GM03348 (cell line): ENCODE data around the gene NPR3.

Experiments
- DNase-seq: peaks from one replicate; pipeline ENCODE4 v3.0.0; 2012; ENCODE audit warnings: low spot score

NPR3 gene, protein sequence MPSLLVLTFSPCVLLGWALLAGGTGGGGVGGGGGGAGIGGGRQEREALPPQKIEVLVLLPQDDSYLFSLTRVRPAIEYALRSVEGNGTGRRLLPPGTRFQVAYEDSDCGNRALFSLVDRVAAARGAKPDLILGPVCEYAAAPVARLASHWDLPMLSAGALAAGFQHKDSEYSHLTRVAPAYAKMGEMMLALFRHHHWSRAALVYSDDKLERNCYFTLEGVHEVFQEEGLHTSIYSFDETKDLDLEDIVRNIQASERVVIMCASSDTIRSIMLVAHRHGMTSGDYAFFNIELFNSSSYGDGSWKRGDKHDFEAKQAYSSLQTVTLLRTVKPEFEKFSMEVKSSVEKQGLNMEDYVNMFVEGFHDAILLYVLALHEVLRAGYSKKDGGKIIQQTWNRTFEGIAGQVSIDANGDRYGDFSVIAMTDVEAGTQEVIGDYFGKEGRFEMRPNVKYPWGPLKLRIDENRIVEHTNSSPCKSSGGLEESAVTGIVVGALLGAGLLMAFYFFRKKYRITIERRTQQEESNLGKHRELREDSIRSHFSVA

DNA sequence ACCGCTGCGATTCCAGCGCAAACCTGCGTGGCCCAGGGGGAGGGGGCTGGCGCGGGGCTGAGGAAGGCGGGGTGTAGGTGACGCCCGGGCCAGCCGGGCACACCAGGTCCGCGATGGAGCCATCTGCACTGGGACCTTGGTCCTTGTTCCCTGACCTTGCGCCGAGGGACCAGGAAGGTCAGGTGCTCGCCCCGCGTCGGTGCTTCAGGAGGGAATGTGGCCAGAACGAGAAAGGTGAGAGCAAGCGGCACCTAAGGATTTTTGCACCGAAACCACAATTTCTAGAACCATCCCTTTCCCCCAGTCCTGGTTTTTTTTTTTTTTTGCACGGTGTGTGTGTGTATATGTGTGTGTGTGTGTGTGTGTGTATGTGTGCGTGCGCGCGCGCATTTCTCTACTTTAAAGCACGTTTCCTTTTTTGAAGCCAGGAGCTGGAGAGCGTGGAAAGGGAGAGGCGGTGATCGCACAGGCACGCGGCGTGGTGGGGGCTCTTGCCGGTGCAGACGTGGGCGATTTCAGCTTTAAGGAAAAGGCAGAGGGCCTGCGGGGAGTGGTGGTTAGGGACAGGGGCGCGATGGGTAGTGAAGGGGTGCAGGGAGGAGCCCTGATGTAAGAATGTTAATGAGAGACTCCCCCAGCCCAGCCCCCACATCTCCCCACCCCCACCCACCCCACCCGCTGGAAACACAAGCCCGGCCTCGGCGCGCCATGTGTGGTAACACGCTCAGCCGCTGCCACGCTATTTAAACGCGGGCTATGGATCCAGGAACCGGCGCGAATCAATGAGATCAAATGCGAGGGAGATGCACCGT lies at the start of gene NPR3:
Gene NPR3, plus strand, starts transcription at position 772 of the 812 bp plus-strand sequence. CDS start 456 bp downstream, outside the sequence.
- DNase-seq = peak; percentile 70

- no peak for DNase-seq
Measured at GRCh38 chr5:32664523-32664922, 46.6 kb upstream of the NPR3 start.

DNA sequence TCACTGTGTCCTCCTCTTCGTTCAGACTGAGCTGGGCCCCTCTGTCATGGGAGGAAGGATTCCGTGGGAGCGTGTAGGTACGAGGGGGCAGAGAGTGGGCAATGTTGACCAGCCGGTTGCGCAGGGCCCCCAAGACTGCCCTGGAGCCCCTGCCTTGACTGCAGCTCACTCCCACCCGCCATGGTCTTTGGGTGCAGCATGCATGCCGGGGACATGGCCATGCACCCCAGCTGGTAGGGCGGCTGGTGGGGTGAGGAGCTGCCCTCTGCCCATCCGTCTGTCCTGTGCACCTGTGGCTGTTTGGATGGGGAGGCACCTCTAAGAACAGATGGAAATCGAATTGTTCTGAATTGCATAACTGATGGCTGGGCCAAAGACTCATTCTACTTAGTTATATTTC lies 42.6 kb upstream of the NPR3 start:
- no peak for DNase-seq

DNA sequence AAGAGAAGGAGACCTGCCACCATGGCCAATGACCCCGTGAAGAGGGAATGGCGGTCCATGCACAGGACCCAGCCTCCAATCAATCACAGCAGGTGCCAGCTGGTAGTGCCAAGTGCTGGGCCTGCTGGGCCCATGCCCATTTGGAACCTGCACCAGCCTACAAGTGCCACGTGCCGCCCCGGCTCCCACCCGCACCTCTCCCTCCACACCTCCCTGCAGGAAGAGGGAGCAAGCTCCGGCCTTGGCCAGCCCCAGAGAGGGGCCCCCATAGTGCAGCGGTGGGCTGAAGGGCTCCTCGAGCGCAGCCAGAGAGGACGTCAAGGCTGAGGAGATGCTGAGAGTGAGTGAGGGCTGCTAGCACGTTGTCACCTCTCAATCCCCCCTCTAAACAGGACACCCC lies 37.8 kb upstream of the NPR3 start:
- DNase-seq = no peak

DNA sequence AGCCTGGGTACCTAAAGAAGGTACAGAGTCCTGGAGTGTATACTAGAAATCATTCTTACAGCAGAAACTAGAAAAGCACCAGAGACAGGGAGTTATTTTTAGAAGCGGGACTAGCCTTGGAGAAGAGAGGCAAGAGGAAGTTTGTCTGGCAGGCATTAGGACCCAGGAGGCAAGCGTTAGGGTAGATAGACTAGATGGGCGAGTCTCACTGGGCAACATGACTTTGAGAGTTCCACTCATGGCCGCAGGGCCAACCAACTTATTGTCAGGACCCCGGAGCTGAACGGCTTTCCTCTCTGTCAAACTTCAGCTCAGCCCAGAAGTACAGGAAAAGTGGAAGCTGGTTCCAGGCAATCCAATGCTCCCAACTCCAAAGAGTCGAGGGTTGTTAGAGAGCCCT lies 34.1 kb upstream of the NPR3 start:
- no peak for DNase-seq

DNA sequence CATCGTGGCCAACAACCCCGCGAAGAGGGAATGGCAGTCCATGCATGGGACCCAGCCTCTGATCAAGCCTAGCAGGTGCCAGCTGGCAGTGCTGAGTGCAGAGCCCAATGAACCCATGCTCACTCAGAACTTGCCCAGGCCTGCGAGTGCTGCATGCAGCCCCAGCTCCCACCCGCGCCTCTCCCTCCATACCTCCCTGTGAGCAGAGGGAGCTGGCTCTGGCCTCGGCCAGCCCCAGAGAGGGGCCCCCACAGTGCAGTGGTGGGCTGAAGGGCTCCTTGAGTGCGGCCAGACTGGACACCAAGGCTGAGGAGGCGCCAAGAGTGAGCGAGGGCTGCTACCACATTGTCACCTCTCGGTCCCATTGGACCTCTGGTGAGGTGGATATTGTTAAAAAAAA lies 32.6 kb upstream of the NPR3 start:
- no peak for DNase-seq

DNA sequence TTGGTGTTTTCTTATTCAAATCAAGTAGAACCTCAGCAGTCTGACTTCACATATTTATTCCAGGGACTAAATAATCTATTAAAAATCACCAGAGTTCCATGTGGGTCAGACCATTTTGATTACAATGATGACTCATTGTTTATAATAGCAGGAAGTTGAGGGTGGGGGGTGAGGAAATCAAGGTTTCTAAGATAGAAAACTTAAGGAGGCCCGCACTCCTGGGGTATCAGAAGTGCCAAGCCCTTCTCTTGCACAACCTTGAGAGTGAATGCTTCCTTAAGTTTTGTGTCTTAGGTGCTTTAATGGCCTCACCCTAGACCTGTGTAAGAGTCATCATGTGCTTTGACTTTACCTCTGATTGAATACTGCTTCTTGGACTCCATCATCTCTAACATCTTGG lies 31.9 kb upstream of the NPR3 start:
- DNase-seq = no peak

GRCh38 chr5:32680183-32680582 lies 30.9 kb upstream of the NPR3 start:
- no peak for DNase-seq

GRCh38 chr5:32683125-32683524 lies 28.0 kb upstream of the NPR3 start:
- DNase-seq = no peak

GRCh38 chr5:32684260-32684659 lies 26.9 kb upstream of the NPR3 start:
- DNase-seq = no peak

- no peak for DNase-seq
Measured at GRCh38 chr5:32686799-32687498, 24.2 kb upstream of the NPR3 start.

DNA sequence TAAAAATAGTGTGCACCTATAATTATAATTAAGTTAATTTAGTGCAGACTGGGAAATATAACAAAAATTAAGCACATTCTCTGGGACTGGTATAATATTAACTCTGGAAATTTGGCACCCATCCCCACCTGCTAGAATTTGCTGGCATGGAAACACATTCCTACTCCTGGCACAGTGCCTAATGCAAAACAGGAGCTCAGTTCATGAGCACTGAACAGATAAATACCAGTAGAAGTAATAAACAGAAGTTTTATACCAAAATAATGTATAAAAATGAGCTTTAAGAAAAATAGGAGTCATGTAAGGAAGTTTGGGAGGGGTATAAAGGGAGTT lies 23.7 kb upstream of the NPR3 start:
- DNase-seq = peak; percentile 40

DNA sequence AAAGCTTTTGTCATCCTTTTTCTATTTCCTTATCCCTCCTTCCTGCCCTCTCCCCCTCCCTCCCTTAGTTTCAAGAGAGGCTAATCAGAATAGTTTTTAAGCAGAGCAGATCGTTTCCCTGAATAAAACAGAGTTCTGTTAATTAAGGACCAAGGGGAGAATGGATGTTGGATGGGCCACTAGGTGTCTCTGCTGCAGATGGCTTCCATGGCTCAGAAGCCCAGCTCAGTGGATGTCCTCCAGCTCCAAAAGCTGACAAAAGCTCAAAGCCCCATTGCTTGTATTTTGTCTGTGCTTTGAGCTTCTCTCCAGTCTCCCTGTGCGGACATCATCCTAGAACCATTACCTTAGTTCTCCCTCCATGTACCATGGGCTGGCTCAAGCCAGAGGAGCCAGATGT lies 21.0 kb upstream of the NPR3 start:
- no peak for DNase-seq

GRCh38 chr5:32690666-32691065 lies 20.5 kb upstream of the NPR3 start:
- no peak for DNase-seq

GRCh38 chr5:32692036-32692746 lies 18.9 kb upstream of the NPR3 start:
- peak; percentile 68 for DNase-seq

- DNase-seq = no peak
Measured at GRCh38 chr5:32703957-32704356, 7.2 kb upstream of the NPR3 start.

DNA sequence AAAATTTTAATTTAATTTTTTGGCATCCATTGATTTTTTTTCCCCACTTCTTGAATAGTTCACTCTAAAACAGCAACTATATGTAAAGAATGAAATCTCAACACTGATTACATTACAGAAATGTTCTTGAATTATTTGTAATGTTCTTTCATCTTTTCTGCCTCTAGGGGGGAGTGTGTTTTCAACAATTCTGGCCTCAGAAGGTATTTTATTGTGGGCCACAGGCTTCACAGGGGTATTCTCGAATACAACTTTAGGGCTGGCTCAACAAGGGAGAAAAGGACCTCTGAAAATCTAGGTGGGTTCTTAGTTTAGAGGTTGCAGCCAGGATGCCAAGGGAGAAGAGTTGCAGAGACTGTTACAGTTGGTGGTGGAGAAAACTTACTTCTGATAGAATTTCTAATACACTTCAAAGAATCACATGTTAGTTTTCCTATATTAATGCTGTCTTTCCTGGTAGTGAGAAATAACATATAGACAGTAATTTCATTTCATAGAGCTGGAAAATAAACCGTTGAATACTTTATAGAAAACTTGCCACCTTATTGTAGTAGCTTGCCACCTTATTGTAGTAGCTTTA lies 3.6 kb upstream of the NPR3 start:
- DNase-seq = peak; percentile 55

DNA sequence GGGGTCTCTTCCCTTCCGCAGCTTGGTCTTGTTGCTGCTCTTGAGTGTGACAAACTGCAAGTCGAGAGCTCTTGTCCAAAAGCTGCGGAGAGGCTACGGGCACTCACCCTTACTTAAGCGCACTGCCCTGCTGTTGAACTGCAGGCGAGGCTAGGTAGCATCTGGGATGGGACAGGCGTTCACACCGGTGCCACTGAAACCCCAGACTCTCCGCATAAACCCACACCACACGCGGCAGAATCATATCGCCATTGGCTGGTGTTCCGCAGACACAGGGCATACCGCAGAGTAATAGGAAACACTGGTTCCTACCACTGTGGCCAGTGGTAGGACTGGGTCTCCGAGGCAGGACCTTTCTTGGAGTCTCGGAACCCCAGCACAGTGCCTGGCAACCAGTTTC lies 2.2 kb upstream of the NPR3 start:
- no peak for DNase-seq

DNA sequence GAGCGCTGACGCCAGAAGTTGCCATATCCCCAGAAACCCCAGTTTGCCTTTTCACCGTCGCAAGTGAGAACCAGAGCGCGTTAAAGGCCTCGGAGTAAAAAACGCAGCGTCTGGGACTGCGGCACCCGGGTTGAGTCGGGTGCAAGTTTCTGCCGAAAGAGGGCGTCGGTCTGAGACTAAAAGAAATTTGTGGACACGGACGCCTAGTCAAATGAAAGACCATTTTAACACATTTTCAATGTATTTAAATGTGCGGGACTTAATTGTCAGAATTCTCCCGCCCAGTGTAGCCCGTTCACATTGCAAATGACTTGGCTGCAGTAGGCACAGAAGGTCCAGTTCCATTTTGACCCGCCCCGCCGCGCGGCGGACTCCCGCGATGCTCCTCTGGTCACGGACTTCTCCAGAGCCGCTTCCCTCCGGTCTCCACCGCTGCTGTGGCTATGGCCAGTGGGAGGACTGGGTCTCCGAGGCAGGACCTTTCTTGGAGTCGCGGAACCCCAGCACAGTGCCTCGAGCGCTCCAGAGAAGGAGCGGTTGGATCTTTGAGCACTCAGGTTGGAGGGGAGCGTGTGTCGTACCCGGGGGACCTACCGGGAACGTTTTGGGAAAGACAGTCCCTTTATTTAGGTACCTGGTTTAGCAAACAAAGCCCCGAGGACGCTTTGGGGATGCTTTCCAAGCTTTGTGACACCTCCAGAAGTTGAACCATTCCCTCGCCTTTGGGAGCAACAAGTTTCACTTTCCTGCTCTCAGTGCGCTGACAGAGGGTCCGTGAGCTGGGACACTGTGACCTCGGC lies 1.2 kb upstream of the NPR3 start:
- DNase-seq = peak; percentile 85

- DNase-seq = no peak
Measured at GRCh38 chr5:32711362-32711680, 200 bp downstream of the NPR3 start.
